HCT116 (cell line): ENCODE measurements around the gene SUPT4H1. TPM values are rescaled to one million over a fixed set of nuclear protein-coding genes. Genes with fewer than 3 reads are reported as not detected.
A peak's percentile ranks its signal among the peaks of the same experiment; 100 is the strongest.

Source experiments
- ATAC-seq: fragments of 200-7000 bp; cut with Tn5 transposase; 2 replicates; pipeline ENCODE4 v1.9.1; 2020; ENCODE audit warnings: mild to moderate bottlenecking, moderate library complexity
- BruUV-seq: library from RNA; stranded (reverse); fragments of 400-500 nt; replicated peaks from 2 replicates; lab custom pipeline; 2021; lab: Mats Ljungman, UMichigan
- CTCF ChIA-PET: fragments of 300-600 bp; sonication (Branson Sonifier 250); formaldehyde crosslinking; loops from one replicate; lab custom pipeline; 2021; ENCODE audit warnings: antibody characterized with exemption; lab: Charles Lee
- POLR2A ChIA-PET: fragments of 300-600, 350-600 bp; sonication (Branson Sonifier 250); formaldehyde crosslinking; loops from one replicate; lab custom pipeline; 2021; ENCODE audit warnings: antibody characterized with exemption; lab: Charles Lee
- RAD21 ChIA-PET, 2 experiments: fragments of 300-600 bp; sonication (Branson Sonifier 250); formaldehyde crosslinking; loops; one replicate each; lab custom pipeline; 2023; ENCODE audit warnings: low total read pairs in 2 of 2; ENCODE audit not compliant: uncharacterized antibody in 2 of 2, unreplicated experiment in 2 of 2, low non-redundant PET in 1 of 2; lab: Charles Lee
- DNase-seq: peaks from one replicate; pipeline ENCODE4 v3.0.0-alpha.2; 2010; ENCODE audit warnings: low read depth, low spot score
- H2AFZ ChIP-seq: fragments of 200-600 bp; shearing (Covaris generic), sonication (generic); 2 replicates; pipeline ENCODE4 v1.6.1; 2017; ENCODE audit warnings: low read depth, mixed run types, mixed read lengths, antibody characterized with exemption, low read length; ENCODE audit not compliant: poor library complexity, severe bottlenecking
- H3K27ac ChIP-seq: 2 replicates; pipeline ENCODE4 v1.5.1; 2012; ENCODE audit warnings: low read depth, low read length
- H3K27me3 ChIP-seq: fragments of 200-600 bp; sonication (generic); 2 replicates; pipeline ENCODE4 v1.6.1; 2016; ENCODE audit warnings: mixed run types, low read length, mixed read lengths; ENCODE audit not compliant: insufficient read depth
- H3K36me3 ChIP-seq, 2 experiments: fragments of 200-500 bp in 1 of 2; fragments of 200-600 bp in 1 of 2; sonication (Bioruptor generic) in 1 of 2; sonication (generic) in 1 of 2; 2 replicates each; pipeline versions ENCODE4 v1.5.1 to v1.6.1; 2014 to 2016; ENCODE audit warnings: low read length in 2 of 2, inconsistent platforms in 1 of 2, mixed read lengths in 1 of 2, mixed run types in 1 of 2; ENCODE audit not compliant: insufficient read depth in 2 of 2, control insufficient read depth in 1 of 2
- H3K4me1 ChIP-seq, 2 experiments: fragments of 200-600 bp in 1 of 2; sonication (generic) in 1 of 2; 2 replicates each; pipeline versions ENCODE4 v1.5.1 to v1.6.1; 2012 to 2017; ENCODE audit warnings: low read length in 2 of 2, inconsistent platforms in 1 of 2, mild to moderate bottlenecking in 1 of 2, mixed read lengths in 1 of 2, mixed run types in 1 of 2, moderate library complexity in 1 of 2; ENCODE audit not compliant: insufficient read depth in 2 of 2, control insufficient read depth in 1 of 2
- H3K4me2 ChIP-seq: fragments of 200-600 bp; sonication (generic); 2 replicates; pipeline ENCODE4 v1.6.1; 2017; ENCODE audit warnings: mixed run types, low read length, mixed read lengths
- H3K4me3 ChIP-seq, 2 experiments: fragments of 200-600 bp in 1 of 2; sonication (generic) in 1 of 2; replicated peaks in 1 of 2; 2 replicates each; pipeline ENCODE4 v1.5.1; 2011 to 2016; ENCODE audit warnings: low read length in 2 of 2, control low read depth in 1 of 2, low read depth in 1 of 2, mild to moderate bottlenecking in 1 of 2, mixed read lengths in 1 of 2, mixed run types in 1 of 2
- H3K79me2 ChIP-seq: fragments of 200-600 bp; sonication (generic); 2 replicates; pipeline ENCODE4 v1.6.1; 2017; ENCODE audit warnings: mild to moderate bottlenecking, mixed run types, low read length, moderate library complexity, mixed read lengths; ENCODE audit not compliant: insufficient read depth
- H3K9ac ChIP-seq: fragments of 200-600 bp; sonication (generic); 2 replicates; pipeline ENCODE4 v1.6.1; 2016; ENCODE audit warnings: low read length, mixed read lengths
- H3K9me2 ChIP-seq: fragments of 200-600 bp; sonication (generic), shearing (Covaris generic); 2 replicates; pipeline ENCODE4 v1.6.1; 2017; ENCODE audit warnings: mixed run types, mild to moderate bottlenecking, moderate library complexity; ENCODE audit not compliant: insufficient read depth
- H3K9me3 ChIP-seq, 2 experiments: fragments of 200-500 bp in 1 of 2; fragments of 200-600 bp in 1 of 2; sonication (Bioruptor generic) in 1 of 2; sonication (generic) in 1 of 2; 2 replicates each; pipeline ENCODE4 v1.6.1; 2014 to 2017; ENCODE audit warnings: low read length in 2 of 2, mixed read lengths in 2 of 2, inconsistent platforms in 1 of 2, low read depth in 1 of 2, mild to moderate bottlenecking in 1 of 2, mixed run types in 1 of 2, moderate library complexity in 1 of 2; ENCODE audit not compliant: control insufficient read depth in 1 of 2, insufficient read depth in 1 of 2
- H4K20me1 ChIP-seq: fragments of 200-600 bp; sonication (generic), shearing (Covaris generic); 2 replicates; pipeline ENCODE4 v1.6.1; 2017; ENCODE audit warnings: mixed run types, mild to moderate bottlenecking, moderate library complexity; ENCODE audit not compliant: insufficient read depth
- CBX3 ChIP-seq: IDR thresholded peaks from 2 replicates; pipeline ENCODE4 v1.6.1; 2012; ENCODE audit warnings: low read depth
- CEBPB ChIP-seq: IDR thresholded peaks from 2 replicates; pipeline ENCODE4 v1.6.1; 2012; ENCODE audit warnings: low read depth
- EGR1 ChIP-seq: IDR thresholded peaks from 2 replicates; pipeline ENCODE4 v1.6.1; 2012; ENCODE audit warnings: low read depth
- EZH2 ChIP-seq: fragments of 200-600 bp; sonication (generic); IDR thresholded peaks from 2 replicates; pipeline ENCODE4 v1.6.1; 2017; ENCODE audit warnings: antibody characterized with exemption, mixed run types
- EZH2phosphoT487 ChIP-seq: fragments of 200-600 bp; IDR thresholded peaks from 2 replicates; pipeline ENCODE4 v1.6.1; 2018; ENCODE audit warnings: antibody characterized with exemption, borderline replicate concordance
- FOSL1 ChIP-seq: IDR thresholded peaks from 2 replicates; pipeline ENCODE4 v1.6.1; 2012; ENCODE audit warnings: low read depth
- MAX ChIP-seq: IDR thresholded peaks from 2 replicates; pipeline ENCODE4 v1.6.1; 2012
- POLR2A ChIP-seq: IDR thresholded peaks from 2 replicates; pipeline ENCODE4 v1.7.0; 2011; ENCODE audit warnings: borderline replicate concordance; ENCODE audit not compliant: insufficient read depth, insufficient read length; ENCODE audit errors: extremely low read depth
- POLR2AphosphoS5 ChIP-seq: IDR thresholded peaks from 2 replicates; pipeline ENCODE4 v1.6.1; 2011; ENCODE audit warnings: mild to moderate bottlenecking, low read depth, low read length, moderate library complexity
- REST ChIP-seq: IDR thresholded peaks from 2 replicates; pipeline ENCODE4 v1.6.1; 2012; ENCODE audit warnings: low read depth
- SRF ChIP-seq: IDR thresholded peaks from 2 replicates; pipeline ENCODE4 v1.6.1; 2012; ENCODE audit warnings: low read depth
- ZBTB33 ChIP-seq: IDR thresholded peaks from 2 replicates; pipeline ENCODE4 v1.6.1; 2011; ENCODE audit warnings: mild to moderate bottlenecking, low read length, moderate library complexity; ENCODE audit not compliant: insufficient replicate concordance; ENCODE audit errors: extremely low read depth
- ZFX ChIP-seq: fragments of 450-650 bp; IDR thresholded peaks from 2 replicates; pipeline ENCODE4 v1.6.1; 2017
- intact Hi-C: fragments of 100-400 bp; cut with micrococcal nuclease; formaldehyde crosslinking; loops from 2 replicates; pipeline ENCODE4 v1.10.0; 2022
- total RNA-seq: library from RNA; stranded (reverse); gene quantifications from one replicate; pipeline ENCODE4 v1.2.1, GENCODE V29; 2021; ENCODE audit not compliant: unreplicated experiment

The SUPT4H1 gene
- total RNA-seq, 1 experiment from 2014 or later, result 118 TPM

- no peak for TF ChIP-seq POLR2A
- no peak for TF ChIP-seq CBX3
- TF ChIP-seq EZH2phosphoT487, result no peak
- TF ChIP-seq ZFX, result no peak
- TF ChIP-seq MAX, result no peak
- no peak for TF ChIP-seq EGR1
- TF ChIP-seq SRF, result no peak
- no peak for TF ChIP-seq FOSL1
- TF ChIP-seq POLR2AphosphoS5, result no peak
- no peak for TF ChIP-seq EZH2
- TF ChIP-seq, all 23 proteins: peak for 0
- Histone ChIP-seq H2AFZ (no peak overlapping the region), H3K9me3 (no peaks in the 10 kb centered on the region), H3K4me1 (peaks cover 16 to 22% of the 10 kb centered on the region in 2 experiments), H3K9ac (no peak overlapping the region), H3K27ac (peak overlapping the region; percentile 73; the same call in 1 of the 2 replicates), H3K27me3 (no peaks in the 10 kb centered on the region), H4K20me1 (no peaks in the 10 kb centered on the region), H3K79me2 (peaks cover 23% of the 10 kb centered on the region), H3K4me2 (no peak overlapping the region), H3K4me3 (no peak overlapping the region), H3K9me2 (no peaks in the 10 kb centered on the region), H3K36me3 (peaks cover 26 to 47% of the 10 kb centered on the region in 2 experiments; a peak in 3 of 4 replicates)
- ChIA-PET RAD21 (no interaction called here), CTCF (interaction anchor here (1.5 to 1.8 kb wide), 3 partner anchors 37 to 79 kb away, joined by 4 to 5 read pairs (median 4); no protein-coding TSS in a partner anchor), POLR2A (interaction anchor here (1.3 to 2.7 kb wide), 3 partner anchors 10 to 72 kb away, joined by 3 to 12 read pairs (median 4); partner anchors contain the start of gene RNF43)
- intact Hi-C loops, result no loop called here
- no peak for DNase-seq
- ATAC-seq, result no peak
- no TSS peak for BruUV-seq
Measured at GRCh38 chr17:58354541-58355216, 2.7 kb upstream of the SUPT4H1 start.

- Histone ChIP-seq H3K36me3 (peaks cover 34 to 51% of the 10 kb centered on the region in 2 experiments; a peak in 3 of 4 replicates), H3K79me2 (peaks cover 32% of the 10 kb centered on the region), H2AFZ (no peak overlapping the region), H3K9me2 (no peaks in the 10 kb centered on the region), H3K4me2 (peak overlapping the region; percentile 78), H3K9ac (peak overlapping the region; percentile 80), H3K9me3 (no peaks in the 10 kb centered on the region), H3K4me3 (peak overlapping the region; percentile 61 to 79), H3K27ac (peak overlapping the region; percentile 73), H3K27me3 (no peaks in the 10 kb centered on the region), H4K20me1 (no peaks in the 10 kb centered on the region), H3K4me1 (peaks cover 16 to 22% of the 10 kb centered on the region in 2 experiments)
- ChIA-PET RAD21 (interaction anchor here (0.6 to 1.8 kb wide), 2 partner anchors 64 to 82 kb away, joined by 4 to 16 read pairs; partner anchors contain the start of gene RNF43 (in 1 of the 2)), POLR2A (interaction anchor here (1.1 to 2.4 kb wide), 6 partner anchors 9 to 115 kb away, joined by 3 to 13 read pairs (median 4); partner anchors contain the start of gene RNF43), CTCF (interaction anchor here (2.3 kb wide), 1 partner anchor 64 kb away, joined by 20 read pairs; the partner anchor contains the start of gene RNF43)
- no TSS peak for BruUV-seq
- ATAC-seq (no peak), DNase-seq (no peak)
- intact Hi-C loops, result no loop called here
- TF ChIP-seq REST (no peak), CEBPB (no peak), ZBTB33 (no peak)
Measured at GRCh38 chr17:58353389-58353825, 1.4 kb upstream of the SUPT4H1 start.
